GM23338 (cell line): ENCODE results near the gene SH3RF3. TPM values are rescaled to one million over a fixed set of nuclear protein-coding genes. Genes with fewer than 3 reads are reported as not detected.

Experiments used
- ATAC-seq: fragments of 200-7000 bp; cut with Tn5 transposase; 3 replicates; pipeline ENCODE4 v1.9.1; 2020
- DNase-seq: peaks from one replicate; pipeline ENCODE4 v3.0.0-alpha.2; 2015; ENCODE audit warnings: low spot score
- H2AFZ ChIP-seq: fragments of 200-600 bp; sonication (generic); 2 replicates; pipeline ENCODE4 v1.8.0; 2016; ENCODE audit warnings: antibody characterized with exemption, mild to moderate bottlenecking, moderate library complexity
- H3F3A ChIP-seq: fragments of 200-600 bp; sonication (generic); replicated peaks from 2 replicates; pipeline ENCODE4 v1.8.0; 2017; ENCODE audit warnings: antibody characterized with exemption, mixed run types, low read depth
- H3K27ac ChIP-seq: fragments of 200-600 bp; sonication (generic); 2 replicates; pipeline ENCODE4 v1.6.1; 2016; ENCODE audit warnings: low read depth
- H3K27me3 ChIP-seq: fragments of 200-600 bp; sonication (generic); 2 replicates; pipeline ENCODE4 v1.8.0; 2016; ENCODE audit warnings: mild to moderate bottlenecking, mixed run types, moderate library complexity; ENCODE audit not compliant: insufficient read depth
- H3K36me3 ChIP-seq: fragments of 200-600 bp; sonication (generic); 2 replicates; pipeline ENCODE4 v1.8.0; 2016; ENCODE audit warnings: mild to moderate bottlenecking; ENCODE audit not compliant: insufficient read depth
- H3K4me1 ChIP-seq: fragments of 200-600 bp; sonication (generic); 2 replicates; pipeline ENCODE4 v1.8.0; 2016; ENCODE audit warnings: mild to moderate bottlenecking, moderate library complexity; ENCODE audit not compliant: insufficient read depth
- H3K4me2 ChIP-seq: fragments of 200-600 bp; sonication (generic); 2 replicates; pipeline ENCODE4 v1.7.1; 2017; ENCODE audit warnings: mixed run types
- H3K4me3 ChIP-seq: fragments of 200-600 bp; sonication (generic); 2 replicates; pipeline ENCODE4 v1.6.1; 2016; ENCODE audit warnings: mixed run types
- H3K79me2 ChIP-seq: fragments of 200-600 bp; sonication (generic); replicated peaks from 2 replicates; pipeline ENCODE4 v1.8.0; 2017; ENCODE audit warnings: mild to moderate bottlenecking; ENCODE audit not compliant: insufficient read depth
- H3K9me2 ChIP-seq: fragments of 200-600 bp; sonication (generic); 2 replicates; pipeline ENCODE4 v1.8.0; 2017; ENCODE audit not compliant: insufficient read depth
- H4K20me1 ChIP-seq: fragments of 200-600 bp; sonication (generic); replicated peaks from 2 replicates; pipeline ENCODE4 v1.8.0; 2017; ENCODE audit warnings: mild to moderate bottlenecking; ENCODE audit not compliant: insufficient read depth
- H3K27ac Mint-ChIP-seq: 2 replicates; pipeline ENCODE4 v1.8.0; 2020; ENCODE audit warnings: inconsistent platforms, mild to moderate bottlenecking, moderate library complexity, mixed read lengths
- H3K27me3 Mint-ChIP-seq: 3 replicates; pipeline ENCODE4 v1.8.0; 2022; ENCODE audit warnings: low read depth, mild to moderate bottlenecking, moderate library complexity, mixed read lengths, inconsistent platforms; ENCODE audit not compliant: insufficient read depth, poor library complexity
- H3K36me3 Mint-ChIP-seq: 3 replicates; pipeline ENCODE4 v1.8.0; 2021; ENCODE audit warnings: low read depth, mild to moderate bottlenecking, inconsistent platforms, moderate library complexity, mixed read lengths
- H3K4me1 Mint-ChIP-seq: 3 replicates; pipeline ENCODE4 v1.8.0; 2020; ENCODE audit warnings: mild to moderate bottlenecking, inconsistent platforms, mixed read lengths
- H3K4me3 Mint-ChIP-seq: 3 replicates; pipeline ENCODE4 v1.8.0; 2021; ENCODE audit warnings: moderate library complexity, mild to moderate bottlenecking, inconsistent platforms, mixed read lengths
- H3K9me3 Mint-ChIP-seq: 3 replicates; pipeline ENCODE4 v1.8.0; 2020; ENCODE audit warnings: moderate library complexity, mild to moderate bottlenecking, inconsistent platforms, mixed read lengths
- CTCF ChIP-seq, 2 experiments: fragments of 200-600 bp in 1 of 2; sonication (generic) in 1 of 2; conservative IDR thresholded peaks; 2 replicates each; pipeline versions ENCODE4 v1.5.1 to v1.6.1; 2016 to 2017; ENCODE audit warnings: antibody characterized with exemption in 2 of 2, low read depth in 2 of 2, mild to moderate bottlenecking in 2 of 2, moderate library complexity in 1 of 2
- ETS1 ChIP-seq: IDR thresholded peaks from 2 replicates; pipeline ENCODE4 v1.6.1; 2016; ENCODE audit warnings: antibody characterized with exemption
- EZH2 ChIP-seq: fragments of 200-600 bp; sonication (generic); IDR thresholded peaks from one replicate; pipeline ENCODE4 v1.8.0; 2017; ENCODE audit warnings: antibody characterized with exemption, mild to moderate bottlenecking, low read depth; ENCODE audit not compliant: unreplicated experiment
- EZH2phosphoT487 ChIP-seq: fragments of 200-600 bp; sonication (generic); IDR thresholded peaks from one replicate; pipeline ENCODE4 v1.8.1; 2018; ENCODE audit warnings: antibody characterized with exemption; ENCODE audit not compliant: unreplicated experiment
- JUNB ChIP-seq: IDR thresholded peaks from one replicate; pipeline ENCODE4 v1.6.1; 2016; ENCODE audit warnings: antibody characterized with exemption; ENCODE audit not compliant: unreplicated experiment
- NANOG ChIP-seq: IDR thresholded peaks from 2 replicates; pipeline ENCODE4 v1.6.1; 2016; ENCODE audit warnings: antibody characterized with exemption, borderline replicate concordance
- POLR2AphosphoS5 ChIP-seq: IDR thresholded peaks from 2 replicates; pipeline ENCODE4 v1.6.1; 2016; ENCODE audit warnings: antibody characterized with exemption, low read depth
- REST ChIP-seq: IDR thresholded peaks from one replicate; pipeline ENCODE4 v1.6.1; 2018; ENCODE audit warnings: antibody characterized with exemption; ENCODE audit not compliant: unreplicated experiment
- STAT1 ChIP-seq: IDR thresholded peaks from one replicate; pipeline ENCODE4 v1.6.1; 2016; ENCODE audit warnings: antibody characterized with exemption; ENCODE audit not compliant: unreplicated experiment
- ZNF114 ChIP-seq: fragments of 250-450 bp; sonication (Bioruptor Pico); IDR thresholded peaks from 2 replicates; pipeline ENCODE4 v1.5.0; 2020; ENCODE audit warnings: mild to moderate bottlenecking, moderate library complexity
- ZNF462 ChIP-seq: fragments of 250-450 bp; sonication (Bioruptor Pico); IDR thresholded peaks from 2 replicates; pipeline ENCODE4 v1.5.0; 2020; ENCODE audit warnings: mild to moderate bottlenecking, moderate library complexity
- polyA plus RNA-seq: library from polyadenylated mRNA; unstranded; fragments of >200 nt; fragmentation: Nextera tagmentation; extraction: Ambion mirVana; gene quantifications from 2 replicates; pipeline ENCODE4 v1.2.1, GENCODE V29; 2016
- total RNA-seq: library from RNA; depleted of rRNA; stranded (reverse); fragments of >200 nt; shearing (Covaris generic); gene quantifications from 2 replicates; pipeline ENCODE4 v1.2.3, GENCODE V29; 2014

Gene SH3RF3
- total and polyA plus RNA-seq, 2 experiments from 2014 or later, result 0.11 to 0.63 TPM

DNA sequence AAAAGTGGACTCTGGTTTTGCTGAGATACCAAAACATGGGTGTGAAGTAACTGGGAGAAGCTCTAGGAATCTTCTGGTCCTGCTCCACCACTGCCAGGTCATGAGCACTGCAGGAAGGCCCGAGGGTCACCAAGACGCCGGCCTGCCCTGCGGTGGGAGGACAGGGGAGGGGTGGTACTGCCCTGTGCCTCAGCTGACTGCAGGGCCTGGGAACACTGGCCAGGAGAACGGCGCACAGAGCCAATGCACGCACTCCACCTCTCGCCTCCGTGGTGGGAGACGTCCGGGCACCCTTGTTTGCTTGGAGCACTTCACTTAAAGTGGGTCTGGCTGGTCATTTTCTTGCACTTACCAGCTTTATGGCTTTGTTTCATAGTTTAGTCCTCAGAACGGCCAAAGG, 153.4 kb downstream of the SH3RF3 start (continued):
- TF ChIP-seq EZH2, result no peak
- TF ChIP-seq JUNB, result no peak
- no peak for TF ChIP-seq REST
- TF ChIP-seq STAT1, result no peak
- TF ChIP-seq POLR2AphosphoS5, result no peak

- no peak for DNase-seq
- Mint-ChIP-seq H3K4me1 (peaks cover 17% of the 10 kb centered on the region), H3K27ac (no peak overlapping the region), H3K9me3 (no peaks in the 10 kb centered on the region), H3K27me3 (peaks cover 10% of the 10 kb centered on the region), H3K4me3 (no peak overlapping the region), H3K36me3 (no peaks in the 10 kb centered on the region)
- Histone ChIP-seq H3K4me1 (no peaks in the 10 kb centered on the region; the same call in 1 of the 2 replicates), H4K20me1 (no peaks in the 10 kb centered on the region), H3K27me3 (no peaks in the 10 kb centered on the region), H2AFZ (no peak overlapping the region), H3K27ac (no peak overlapping the region), H3K79me2 (no peaks in the 10 kb centered on the region), H3K4me2 (no peak overlapping the region), H3F3A (no peaks in the 10 kb centered on the region), H3K9me2 (peaks cover 8% of the 10 kb centered on the region; the same call in 1 of the 2 replicates), H3K4me3 (no peak overlapping the region), H3K36me3 (no peaks in the 10 kb centered on the region)
- no peak for ATAC-seq
- TF ChIP-seq NANOG, result no peak
- no peak for TF ChIP-seq JUNB
- no peak for TF ChIP-seq ZNF462 (CRISPR knock-in tag)
- TF ChIP-seq EZH2phosphoT487, result no peak
- TF ChIP-seq STAT1, result no peak
- TF ChIP-seq EZH2, result no peak
- no peak for TF ChIP-seq ZNF114
- TF ChIP-seq ETS1, result no peak
- no peak for TF ChIP-seq CTCF (conservative IDR thresholded peaks at IDR 0.05; ENCODE audit: low read depth in 2 of 2)
Measured at GRCh38 chr2:109282865-109283264, 153.9 kb downstream of the SH3RF3 start.
